Stimulated activated CD4-positive, alpha-beta T cell treated with anti-CD3 and anti-CD28 coated beads, Interleukin-2, amount 100 ng/mL, for 48 hours (primary cell): Measurements from ENCODE around the gene PCDHA1.
A peak's percentile ranks its signal among the peaks of the same experiment; 100 is the strongest.

ENCODE experiments used
- DNase-seq, 2 donors: peaks; one replicate each; pipeline ENCODE4 v3.0.0-alpha.2; 2020

The PCDHA1 gene

DNA sequence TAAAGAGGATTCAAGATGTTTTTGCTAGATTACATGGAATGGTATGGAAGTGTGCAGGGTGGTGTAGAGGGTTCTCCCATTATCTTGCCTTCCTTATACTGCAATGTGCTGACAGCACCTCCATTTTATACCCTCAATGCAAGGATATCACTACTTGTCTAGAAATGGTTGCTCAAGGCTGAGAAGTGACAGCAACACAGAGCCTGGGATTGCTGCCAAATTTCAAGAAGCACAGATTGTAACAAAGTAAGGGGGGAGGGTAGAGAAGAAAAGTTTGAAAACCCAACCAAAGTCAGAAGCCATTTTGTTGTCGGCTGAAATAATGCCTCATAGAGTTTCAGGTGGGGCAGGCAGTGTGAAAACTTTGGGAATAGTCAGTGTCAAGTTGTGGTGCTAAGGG, 210.1 kb downstream of the PCDHA1 start:
- no peak for DNase-seq

DNA sequence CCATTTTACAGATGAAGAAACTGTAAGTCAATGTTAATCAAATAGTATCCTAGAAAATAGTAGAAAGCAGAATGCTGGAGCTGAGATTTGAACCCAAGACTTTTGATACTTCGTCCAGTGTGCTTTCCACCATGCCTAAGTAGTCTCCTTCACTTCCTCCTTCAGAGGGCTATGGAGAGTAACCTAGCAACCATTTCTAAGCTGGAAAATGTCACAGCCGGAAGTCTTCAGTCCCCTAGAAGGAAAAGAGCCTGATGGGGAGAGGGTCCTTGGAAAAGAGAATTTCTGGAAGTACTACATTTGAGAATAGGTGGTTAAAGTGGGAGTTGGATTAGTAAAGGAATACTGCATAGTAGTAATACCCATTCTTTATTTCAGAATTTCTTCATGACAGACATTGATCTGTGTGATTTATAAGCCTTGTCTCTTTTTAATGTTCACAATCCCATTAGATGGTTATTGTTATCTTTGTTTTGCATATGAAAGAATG, 213.0 kb downstream of the PCDHA1 start:
- DNase-seq = no peak

DNA sequence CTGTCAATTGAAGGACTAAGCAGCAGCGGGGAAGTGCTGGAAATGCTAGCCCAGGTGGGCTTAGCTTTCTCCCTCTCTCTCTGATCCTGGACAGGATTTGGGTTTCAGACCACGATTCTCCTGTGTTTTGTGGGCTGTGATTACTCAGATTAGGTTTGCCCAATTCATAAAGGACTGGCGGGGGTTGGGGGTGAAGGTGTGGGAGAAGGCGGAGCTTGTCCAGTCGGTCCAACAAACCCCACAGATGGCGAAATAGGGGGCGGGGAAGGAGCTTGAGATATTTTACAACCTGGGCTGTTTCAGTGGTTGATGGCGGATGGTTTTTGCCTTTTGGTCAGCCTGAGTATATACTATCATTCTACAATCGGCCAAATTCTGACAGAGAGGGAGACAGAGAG, 215.5 kb downstream of the PCDHA1 start:
- DNase-seq = no peak

DNA sequence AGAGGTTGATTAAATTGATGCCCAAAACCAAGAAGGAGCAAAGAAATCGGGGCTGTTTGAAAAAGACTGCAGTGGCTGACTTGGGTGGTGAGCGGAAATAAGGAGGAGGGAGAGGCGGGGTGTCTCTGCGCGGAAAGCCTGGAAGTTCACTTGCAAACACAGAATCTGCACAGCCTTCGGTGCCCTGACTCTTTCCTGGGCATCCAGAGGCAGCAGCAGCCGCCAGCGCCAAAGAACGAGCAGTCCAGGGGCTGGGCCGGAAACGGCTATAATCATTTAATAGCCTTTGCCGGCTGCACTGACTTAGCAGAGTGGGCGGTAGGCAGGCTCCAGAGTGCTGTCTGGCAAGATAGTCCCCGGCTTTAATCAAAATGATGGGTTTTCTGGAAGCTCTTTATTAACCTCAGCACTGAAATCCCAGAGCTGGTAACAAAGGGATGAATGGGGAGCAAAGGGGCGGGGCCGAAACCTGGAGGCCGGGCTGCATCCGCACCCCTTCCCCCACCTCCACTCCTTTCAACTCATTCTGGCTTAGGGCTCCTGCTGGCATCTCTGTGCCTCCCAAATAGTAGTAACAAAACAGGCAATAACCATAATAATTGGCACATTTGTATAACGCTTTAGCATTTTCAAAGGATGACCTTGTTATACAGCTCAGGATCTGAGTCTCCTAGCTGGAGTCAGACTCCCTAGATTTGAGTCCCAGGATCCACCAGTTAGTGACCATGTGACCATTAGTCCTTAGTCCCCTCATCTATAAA, 216.1 kb downstream of the PCDHA1 start:
- no peak for DNase-seq

DNA sequence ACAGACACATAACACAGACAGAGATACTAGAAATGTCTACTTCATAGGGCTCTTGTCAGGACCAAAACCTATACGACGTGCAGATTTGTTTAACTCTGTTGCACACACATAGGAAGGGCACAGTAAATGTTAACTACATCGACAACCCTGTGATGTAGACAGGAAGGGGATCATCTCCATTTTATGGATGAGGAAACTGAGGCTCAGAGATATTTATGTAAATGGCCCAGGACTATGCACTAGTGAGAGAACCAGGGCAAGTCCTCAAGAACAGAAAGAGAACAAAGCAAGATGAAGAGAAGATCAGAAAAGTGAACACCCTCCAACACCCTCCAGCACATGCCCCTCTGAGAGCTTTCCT, 216.6 kb downstream of the PCDHA1 start:
- DNase-seq = no peak

DNA sequence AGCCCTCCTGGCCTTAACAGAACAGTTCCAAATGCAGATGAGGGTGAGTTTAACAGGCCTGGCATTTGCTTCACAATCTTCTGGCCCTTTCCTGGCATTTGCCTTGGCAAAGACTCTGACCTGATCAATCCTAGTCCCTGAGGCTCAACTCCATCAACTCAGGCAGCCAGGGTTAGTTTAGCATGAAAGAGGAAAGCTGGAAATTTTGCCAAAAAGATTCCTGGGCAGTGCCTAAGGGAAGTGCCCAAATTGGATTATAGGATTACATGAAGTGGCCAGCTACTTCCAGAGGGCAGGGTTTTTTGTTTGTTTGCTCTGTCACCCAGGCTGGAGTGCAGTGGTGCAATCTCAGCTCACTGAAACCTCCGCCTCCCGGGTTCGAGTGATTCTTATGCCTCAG, 217.1 kb downstream of the PCDHA1 start:
- no peak for DNase-seq

DNA sequence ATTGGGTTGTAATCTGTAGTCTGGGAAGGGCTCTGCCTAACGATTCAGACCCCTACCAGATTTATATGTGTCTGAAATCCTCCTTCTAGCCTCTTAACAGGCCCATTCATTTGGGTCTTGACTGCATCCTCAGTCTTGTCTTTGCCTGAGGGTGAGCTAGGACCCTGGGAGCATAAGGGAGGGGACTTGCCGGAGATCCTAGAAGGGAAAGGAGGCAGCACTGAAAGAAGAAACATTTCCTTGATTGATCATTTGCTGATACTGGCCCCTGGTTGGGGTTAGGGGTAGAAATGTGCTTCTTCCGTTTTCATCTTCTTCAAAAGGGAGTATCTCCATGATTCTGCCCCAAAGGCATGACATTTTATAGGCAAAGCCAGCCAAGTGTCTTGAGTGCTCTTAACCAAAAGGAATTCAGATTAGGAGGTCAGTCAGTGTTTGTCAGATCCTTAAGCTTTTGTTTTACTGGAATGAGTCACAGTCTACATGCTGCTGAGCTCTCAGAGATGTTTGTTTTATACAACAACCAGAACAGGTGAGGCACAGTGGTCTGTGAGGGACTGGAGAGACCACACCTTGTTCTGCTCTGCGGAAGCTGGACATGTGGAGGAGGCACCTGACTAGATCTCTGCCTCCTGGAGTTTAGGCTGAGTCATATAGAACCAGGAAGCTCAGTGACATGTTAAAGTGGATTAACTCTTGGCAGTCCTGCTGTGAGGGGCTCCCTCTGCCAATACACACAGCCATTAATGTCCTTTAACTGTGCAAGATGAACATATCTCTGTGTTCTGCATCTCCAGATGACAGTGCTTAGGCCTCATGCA, 218.1 kb downstream of the PCDHA1 start:
- DNase-seq = no peak

DNA sequence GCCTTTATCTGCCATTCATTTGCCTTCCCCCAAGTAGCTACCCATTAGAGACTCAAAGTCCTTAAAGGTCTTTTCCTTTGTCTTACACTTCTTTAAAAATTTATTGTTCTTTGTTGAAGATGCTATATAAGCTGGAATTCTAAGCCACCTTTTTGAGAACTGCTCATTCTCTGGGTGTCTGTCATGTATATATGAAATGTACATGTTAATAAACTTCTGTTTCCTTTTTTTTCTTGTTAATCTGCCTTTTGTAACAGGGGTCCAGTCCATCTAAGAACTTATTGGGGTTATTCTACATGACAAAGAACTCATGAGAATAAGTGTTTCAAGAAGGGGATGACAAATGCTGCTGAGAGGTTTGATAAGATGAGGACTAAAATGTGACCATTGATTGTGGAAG, 221.9 kb downstream of the PCDHA1 start:
- DNase-seq = no peak

DNA sequence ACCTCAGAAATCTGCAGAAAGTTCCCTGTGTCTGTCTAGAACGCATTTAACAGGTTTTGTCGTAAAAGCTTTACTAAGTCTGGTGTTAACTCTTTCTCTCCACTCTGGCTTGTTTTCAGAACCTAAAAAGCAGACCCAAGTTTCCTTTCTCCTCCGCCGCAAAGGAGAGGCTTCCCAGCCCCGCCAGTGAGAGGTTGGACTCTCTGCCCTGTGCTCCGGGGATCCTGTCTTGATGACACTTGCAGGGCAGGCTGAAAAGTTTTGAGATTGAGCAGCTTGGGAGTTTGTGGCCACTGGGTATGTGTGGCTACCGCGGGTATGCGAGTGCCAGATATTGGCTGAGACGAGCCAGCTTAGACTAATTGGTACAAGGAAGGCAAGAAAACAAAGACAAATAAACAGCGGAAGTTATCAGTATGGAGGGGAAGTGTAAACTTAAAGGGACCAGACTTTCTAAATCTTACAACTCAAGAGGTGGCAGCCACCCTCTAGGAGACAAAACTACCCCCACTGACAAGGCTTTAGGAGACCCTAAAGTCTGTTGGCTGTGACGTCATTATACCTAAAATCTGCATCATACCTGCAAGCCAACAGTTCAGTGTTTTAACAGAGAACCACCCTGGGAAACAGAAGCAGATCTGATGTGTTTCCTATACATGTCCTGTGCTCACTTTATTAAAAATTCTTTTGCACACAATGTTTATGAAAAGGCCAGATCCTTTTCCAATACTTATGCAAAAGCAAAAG, 224.3 kb downstream of the PCDHA1 start:
- no peak for DNase-seq

DNA sequence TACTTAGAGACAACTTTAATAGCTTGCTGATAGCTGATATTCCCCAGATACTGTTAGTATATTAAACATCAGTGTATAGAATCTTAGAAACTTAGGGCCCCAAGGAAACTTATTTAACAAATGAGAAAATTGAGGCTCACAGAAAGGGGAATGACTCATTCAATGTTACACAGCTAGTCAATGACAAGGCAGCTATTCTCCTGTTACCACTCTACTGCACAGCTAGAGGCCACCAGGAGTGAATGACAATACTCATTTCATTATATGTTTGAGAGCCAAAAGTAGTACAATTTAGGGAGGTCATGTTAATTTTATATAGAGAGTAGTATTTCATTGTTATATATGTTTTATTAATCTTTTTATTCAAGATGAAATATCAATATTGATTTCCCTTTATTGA, 232.0 kb downstream of the PCDHA1 start:
- no peak for DNase-seq

DNA sequence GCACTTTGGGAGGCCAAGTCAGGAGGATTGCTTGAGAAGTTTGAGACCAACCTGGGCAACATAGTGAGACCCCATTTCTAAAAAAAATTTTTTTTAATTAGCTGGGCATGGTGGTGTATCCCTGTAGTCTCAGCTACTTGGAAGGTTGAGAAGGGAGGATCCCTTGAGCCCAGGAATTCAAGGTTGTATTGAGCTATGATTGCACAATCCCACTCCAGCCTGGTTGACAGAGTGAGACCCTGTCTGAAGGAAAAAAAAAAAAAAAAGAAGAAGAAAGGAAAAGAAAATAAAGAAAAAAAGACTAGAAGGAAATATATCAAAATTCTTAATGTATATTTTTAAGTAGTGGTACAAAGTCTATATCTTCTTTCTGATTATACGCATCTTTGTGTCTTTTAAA, 236.4 kb downstream of the PCDHA1 start:
- DNase-seq = no peak

DNA sequence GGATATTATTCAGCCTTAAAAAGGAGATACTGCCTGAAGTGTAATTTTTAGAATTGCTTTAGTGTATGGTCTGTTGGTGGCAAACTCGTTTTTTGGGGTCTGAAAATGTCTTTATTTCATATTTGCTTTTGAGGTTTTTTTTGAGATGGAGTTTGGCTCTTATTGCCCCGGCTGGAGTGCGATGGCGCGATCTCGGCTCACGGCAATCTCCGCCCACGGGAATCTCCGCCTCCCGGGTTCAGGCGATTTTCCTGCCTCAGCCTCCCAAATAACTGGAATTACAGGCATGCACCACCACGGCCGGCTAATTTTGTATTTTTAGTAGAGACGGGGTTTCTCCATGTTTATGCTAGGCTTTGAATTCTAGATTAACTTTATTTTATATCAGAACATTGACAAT, 245.1 kb downstream of the PCDHA1 start:
- DNase-seq = no peak

DNA sequence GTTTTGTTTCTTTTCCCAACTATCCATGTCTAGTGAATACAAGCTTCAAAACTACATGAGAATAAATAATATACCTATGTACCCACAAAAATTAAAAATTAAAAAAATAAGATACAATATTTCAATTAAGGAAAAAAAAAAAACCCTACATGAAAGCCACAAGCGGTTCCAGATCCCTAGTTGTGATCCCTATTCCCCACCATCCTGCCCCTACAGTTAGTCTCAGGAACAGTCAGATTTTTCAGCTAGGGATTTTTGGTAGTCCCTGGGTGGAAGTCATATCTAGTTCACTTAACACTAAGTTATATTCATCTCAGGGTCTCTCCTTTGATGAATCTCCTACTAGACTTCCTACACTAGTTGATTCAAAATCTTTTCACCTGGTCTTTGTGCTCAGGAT, 246.7 kb downstream of the PCDHA1 start:
- no peak for DNase-seq

DNA sequence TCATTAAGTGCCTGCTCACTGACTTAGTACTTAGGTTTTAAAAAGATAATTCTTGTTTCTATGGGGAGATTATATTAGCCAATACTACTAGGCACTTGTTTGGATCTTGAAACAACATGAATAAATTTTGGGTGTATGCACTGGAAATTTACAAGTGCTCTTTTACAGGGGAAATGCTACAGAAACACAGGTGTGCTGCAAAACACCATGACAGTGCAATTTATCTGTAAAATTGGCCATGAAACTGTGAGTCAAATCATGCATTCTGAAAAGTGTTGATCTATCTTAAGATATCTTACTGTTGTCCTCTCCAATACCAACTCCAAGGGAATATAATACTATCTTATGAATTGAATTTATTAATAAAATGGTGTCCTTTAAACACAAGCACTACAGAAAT, 253.1 kb downstream of the PCDHA1 start:
- no peak for DNase-seq

DNA sequence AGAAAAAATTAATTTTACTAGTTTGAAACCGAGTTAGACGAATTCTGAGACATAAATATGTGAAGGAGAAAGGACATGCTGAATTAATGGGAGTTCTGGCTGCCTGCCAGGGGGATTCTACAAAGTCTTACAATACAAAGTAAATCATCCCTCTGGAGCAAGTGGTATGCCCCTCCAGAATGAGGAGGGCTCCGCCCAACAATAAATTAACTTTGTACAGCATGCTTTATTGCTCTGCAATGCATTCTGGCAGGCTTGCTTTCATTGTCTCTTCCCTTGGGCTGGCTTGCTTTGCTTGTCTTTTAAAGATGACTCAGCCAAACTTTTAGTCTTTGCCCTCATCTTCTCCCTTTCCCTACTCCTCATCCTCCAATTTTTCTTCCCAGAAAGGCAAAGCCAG, 253.6 kb downstream of the PCDHA1 start:
- DNase-seq = no peak

DNA sequence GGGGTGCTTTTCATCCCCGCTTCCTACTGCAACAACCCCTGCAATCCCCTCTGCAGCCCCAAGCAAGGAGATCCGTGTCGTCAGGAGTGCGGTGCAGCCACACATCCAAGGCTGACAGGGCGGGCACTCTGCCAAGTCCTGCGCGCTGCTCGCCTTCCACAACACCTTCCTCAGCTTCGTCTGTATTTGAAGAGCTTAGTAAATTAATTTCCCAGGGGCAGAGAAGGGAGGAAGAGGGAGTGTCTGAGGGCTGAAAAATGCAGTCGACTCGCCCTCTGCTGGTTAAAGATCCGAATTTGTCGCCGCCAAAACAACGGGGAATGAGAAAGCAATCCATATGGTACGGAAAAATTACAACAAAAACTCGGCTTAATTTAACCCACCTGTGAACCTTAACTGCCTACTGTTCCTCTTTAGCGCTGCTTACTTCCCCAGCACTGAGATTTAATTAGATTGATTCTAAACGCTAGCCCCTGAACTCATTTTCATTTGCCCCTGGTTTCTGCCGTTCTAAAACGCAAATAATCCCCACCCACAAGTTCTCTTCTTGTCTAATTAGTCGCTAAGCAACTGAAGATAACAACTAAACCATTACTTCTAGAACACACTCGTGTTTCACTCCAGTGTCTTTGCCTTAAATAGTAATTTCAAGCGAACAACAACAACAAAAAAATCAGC, 254.3 kb downstream of the PCDHA1 start:
- DNase-seq = no peak

DNA sequence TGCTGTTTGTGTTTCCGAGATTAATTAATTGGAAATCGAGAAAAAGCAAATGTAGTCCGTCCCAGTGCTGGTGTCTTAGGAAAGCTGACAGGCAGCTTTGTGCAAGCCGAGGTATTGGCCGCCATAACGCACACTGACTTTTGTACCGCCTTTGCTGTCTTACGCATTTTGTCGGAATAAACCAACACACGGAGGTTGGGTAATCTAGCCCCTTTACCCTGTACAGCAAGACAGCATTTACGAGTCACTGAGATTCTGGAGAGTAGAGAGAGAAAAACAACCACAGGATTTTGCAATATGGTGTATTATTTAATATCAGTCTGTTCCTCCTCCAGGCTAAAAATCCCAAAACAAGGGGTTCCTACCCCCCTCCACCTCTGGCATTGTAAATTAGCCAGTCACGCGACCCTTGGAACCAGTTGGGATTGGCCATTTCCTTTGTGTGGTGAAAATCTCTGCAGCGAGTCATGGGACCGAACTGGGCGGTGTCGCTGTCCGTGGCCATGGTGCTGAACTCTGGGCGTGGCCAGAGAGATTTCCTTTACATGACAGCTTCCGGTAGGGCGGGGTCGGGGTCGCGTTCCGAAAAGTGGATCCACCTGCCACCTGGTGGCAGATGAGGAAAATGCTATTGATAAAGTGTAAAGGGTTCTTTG, 255.0 kb downstream of the PCDHA1 start:
- peak; percentile 63 to 65 for DNase-seq

DNA sequence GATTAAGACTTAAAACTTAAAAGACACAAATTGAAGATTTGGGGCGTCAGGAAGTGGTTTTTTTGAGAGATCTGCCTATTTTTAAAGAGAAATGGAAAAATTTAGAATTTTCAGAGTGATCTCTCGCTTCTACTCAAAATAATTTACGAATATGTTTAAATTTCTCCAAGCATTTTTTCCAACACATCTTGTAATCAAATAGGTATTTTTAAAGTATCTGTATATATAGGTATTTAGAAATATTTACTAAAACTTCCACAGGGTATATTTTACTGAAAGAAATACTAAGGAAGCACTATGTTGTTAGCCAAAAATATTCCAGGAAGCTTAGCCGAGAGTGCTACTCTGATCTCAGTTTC, 255.5 kb downstream of the PCDHA1 start:
- no peak for DNase-seq

DNA sequence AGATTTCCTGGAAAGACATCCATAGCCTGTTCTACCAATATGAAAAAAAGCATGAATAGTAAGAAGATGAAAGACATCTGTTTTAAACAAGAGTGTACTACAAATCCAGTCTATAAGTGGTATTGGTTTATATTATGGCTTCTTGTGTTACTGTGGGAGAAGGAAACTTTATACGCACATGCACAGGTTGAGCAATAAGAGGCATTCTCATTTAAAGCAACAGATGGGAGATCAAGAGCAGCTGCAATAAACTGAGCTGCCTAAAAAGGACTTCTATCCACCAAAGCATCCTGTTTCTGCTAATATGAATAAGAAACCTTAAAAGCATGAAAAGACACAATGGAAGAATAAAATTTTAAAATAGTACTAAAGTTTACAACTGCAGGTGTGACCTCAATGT, 256.6 kb downstream of the PCDHA1 start:
- no peak for DNase-seq

DNA sequence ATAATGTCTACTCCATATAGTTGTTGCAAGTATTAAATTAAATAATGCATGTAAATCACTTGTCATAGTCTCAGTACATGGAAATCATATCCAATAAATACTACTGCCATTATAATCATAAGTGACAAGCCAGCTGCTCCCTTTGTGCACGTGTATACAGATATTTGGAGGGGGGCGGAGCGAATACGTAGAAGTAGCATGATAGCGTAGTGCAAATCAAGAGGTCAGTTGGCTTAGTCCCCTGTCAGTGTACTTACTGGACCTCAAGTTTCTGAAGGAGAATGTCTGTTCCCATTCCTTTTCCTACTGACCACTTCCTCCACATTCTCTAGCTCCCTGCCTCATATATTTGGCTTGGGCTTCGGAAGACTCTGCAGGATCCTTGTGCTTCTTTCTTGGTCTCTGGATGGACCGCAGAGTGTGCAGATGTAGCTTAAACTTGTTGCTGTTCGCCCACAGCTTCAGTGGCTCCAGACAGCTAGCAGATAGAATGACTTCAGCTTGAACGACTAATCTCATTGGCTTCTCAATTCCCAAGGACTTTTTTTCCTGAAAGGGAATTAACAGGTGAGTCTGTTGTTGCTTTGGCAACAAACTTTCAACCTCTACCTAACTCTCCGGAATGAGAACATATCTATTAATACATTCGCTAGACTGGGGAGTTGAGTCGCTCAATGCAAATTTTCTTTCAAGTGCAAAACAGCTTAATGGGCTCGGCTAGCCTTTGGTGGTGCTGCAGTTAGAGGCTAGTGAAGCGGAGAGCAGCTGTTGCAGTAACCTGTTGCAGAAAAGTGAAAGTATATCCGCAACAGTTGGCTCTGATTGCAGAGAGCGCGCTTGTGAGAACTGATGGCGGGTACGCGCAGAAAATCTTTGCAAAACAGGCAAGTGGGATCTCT, 264.9 kb downstream of the PCDHA1 start, which contains the start of gene PCDHB1:
PCDHB1 (plus strand) TSS at position 753 of the 899 bp plus-strand sequence; CDS start at position 850, 97 bp downstream.
- no peak for DNase-seq

DNA sequence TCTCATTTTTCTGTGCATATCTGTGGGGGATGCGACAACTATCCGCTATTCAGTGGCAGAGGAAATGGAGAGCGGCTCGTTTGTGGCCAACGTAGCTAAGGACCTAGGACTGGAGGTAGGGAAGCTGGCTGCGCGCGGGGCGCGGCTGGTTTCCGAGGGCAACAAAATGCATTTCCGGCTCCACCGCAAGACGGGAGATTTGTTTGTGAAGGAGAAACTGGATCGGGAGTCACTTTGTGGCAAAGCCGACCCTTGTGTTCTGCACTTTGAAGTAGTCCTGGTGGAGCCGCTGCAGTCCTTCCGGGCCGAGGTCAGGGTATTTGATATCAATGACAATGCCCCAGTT, 265.6 kb downstream of the PCDHA1 start:
- no peak for DNase-seq
